GM19193 (cell line): ENCODE measurements around the gene CA5B.

Experiments used
- POLR2A ChIP-seq: IDR thresholded peaks from 4 replicates; pipeline ENCODE4 v1.6.1; 2011; ENCODE audit not compliant: insufficient read depth, insufficient read length; ENCODE audit errors: extremely low read depth

Gene CA5B

DNA sequence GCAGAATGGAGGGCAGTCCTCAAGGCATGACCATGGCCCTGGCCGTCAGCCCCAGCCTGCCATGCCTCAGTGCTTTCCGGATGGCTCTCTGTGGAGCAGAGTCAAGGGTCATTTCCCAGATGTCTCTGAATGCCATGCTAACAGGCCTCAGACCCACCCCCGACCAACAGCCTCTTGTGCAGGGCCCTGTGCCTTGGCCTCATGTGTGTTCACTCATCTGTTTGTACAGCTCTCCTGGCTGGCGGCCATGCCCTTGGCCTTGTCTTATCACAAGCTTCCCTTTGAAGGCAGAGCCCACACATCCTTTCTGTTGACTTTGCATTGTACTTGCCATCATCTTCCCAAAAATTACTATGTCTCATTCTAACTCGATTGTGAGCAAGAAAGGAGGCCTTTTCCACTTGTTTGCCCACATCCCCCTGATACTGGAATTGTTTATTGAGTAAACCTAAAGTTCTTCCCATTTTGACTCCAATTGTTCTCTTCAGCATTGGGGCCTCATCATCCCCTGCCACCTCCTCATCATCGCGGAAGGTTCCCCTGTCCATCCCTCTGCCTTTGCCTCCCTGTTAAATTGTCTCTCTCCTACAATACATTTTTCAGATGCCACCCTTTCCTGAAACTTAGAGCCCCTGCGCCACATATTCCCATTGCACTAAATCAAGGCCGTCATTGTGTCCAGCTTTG is 6.3 kb downstream of the CA5B start:
- no peak for TF ChIP-seq POLR2A

DNA sequence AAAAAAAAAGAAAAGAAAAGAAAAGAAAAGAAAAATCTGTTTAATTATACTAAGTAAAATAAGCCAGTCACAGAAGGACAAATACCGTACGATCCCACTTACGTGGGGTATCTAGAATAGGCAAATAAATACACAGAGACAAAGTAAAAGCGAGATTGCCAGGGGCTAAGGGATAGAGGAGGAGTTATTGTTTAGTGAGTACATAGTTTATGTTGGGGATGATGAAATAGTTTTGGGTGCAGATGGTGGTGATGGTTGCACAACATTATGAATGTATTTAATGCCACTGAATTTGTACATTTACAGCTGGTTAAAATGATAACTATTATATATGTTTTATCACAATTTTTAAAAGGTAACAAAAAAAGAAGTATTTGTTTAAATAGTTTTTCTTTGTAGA is 7.1 kb downstream of the CA5B start:
- no peak for TF ChIP-seq POLR2A

DNA sequence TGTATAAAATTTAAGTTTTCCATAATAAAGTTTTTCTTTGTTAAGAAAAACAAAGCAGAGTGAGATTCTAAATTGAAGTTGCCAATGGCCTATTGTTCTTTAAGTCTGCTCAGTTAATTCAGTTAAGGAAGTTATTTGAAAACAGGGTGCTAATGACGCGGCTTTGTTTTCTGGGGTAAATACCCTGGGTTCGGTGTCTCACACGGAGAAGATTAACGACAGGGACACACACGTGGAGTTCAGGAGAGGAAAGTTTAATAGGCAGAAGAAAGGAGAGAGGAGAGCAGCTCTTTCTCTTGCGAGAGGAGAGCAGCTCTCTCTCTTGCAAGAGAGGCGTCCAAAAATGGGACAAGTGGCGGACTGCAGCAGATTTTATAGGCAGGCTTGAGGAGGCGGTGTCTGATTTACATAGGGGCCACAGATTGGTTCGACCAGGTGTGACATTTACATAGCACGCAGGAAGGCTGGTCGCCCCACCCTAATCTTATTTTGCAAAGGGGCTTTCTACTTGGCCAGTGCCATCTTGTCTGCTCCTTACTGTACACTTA is 9.6 kb downstream of the CA5B start:
- TF ChIP-seq POLR2A = no peak

DNA sequence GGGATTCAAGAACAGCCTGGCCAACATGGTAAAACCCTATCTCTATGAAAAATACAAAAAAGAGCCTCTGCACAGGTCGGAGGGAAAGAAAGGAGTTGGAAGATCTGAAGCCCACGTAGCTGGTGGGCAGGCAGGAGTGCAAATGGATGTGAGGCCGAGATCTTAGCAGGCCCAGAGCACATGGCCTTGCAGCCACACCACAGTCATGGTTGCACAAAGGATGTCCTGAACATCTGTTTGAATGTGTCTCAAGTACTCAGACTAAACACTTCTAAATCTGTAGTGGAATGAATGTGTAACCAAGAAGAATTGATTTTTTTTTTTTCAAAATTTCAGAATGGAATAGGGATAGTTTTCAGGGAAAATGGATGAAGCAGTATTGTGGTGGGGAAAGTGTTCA is 10.8 kb downstream of the CA5B start:
- TF ChIP-seq POLR2A = no peak

DNA sequence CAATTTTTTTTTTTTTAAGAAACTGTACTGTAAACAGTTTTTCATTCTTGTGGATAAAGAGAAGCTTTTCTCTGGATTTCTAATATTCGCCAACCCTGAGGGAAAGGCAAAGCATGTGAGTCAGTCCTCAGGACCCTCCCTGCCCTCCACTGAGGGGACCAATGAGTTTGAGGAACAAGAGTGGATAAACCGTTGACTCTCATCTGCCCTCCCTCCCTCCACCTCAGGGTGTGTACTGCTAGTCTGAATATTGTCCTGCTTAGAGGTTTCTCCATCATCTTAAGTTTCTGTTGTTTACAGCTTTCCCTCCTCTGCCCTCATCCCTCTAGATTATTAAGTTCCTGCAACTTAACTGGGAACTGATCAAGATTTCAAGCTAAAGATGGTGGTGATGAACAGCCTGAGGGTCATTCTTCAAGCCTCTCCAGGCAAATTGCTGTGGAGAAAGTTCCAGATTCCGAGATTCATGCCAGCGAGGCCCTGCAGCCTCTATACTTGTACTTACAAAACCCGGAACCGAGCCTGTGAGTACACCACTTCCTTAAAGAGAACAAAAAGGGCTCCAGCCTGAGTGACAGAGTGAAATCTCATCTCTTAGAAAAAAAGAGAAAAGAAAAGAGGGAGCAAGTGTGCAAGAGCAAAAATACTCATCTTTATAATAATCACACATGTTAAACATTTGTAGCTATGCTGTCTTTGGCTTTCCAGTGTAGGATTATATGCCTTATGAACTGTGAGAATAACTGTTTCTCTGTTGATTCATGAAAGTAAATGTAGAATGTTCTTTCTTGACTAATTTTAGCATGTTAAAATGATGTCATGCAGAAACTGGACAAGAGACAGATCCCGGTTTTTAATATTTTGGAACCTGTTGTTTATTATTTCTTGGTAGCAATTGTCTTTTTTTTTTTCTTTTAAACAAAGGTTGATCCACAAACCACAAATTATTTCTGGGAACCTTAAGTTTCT is 11.9 kb downstream of the CA5B start:
- TF ChIP-seq POLR2A = no peak

DNA sequence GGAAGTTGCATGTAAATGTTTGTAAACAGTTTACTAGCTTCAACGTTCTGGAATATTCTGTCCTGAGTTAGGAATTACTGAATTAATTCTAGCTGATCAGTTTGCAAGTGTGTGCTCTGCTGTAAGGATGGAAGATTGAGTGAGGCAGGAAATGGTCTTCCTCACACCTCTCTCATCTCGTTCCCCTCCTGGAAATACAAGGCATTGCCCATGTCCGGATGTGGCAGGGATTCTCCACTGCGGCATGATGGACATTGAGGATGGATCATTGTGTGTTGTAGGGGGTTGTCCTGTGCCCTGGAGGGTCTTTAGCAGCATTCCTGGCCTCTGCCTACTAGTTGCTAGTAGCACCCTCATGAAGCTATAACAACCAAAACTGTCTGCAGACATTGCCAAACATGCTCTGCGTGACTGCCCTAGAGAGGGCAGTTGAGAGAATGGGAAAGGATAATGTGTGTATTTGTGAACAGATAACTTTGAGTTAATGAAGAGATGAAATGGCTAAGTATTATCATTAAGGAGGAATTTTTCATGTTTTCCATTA is 12.6 kb downstream of the CA5B start:
- TF ChIP-seq POLR2A = no peak

DNA sequence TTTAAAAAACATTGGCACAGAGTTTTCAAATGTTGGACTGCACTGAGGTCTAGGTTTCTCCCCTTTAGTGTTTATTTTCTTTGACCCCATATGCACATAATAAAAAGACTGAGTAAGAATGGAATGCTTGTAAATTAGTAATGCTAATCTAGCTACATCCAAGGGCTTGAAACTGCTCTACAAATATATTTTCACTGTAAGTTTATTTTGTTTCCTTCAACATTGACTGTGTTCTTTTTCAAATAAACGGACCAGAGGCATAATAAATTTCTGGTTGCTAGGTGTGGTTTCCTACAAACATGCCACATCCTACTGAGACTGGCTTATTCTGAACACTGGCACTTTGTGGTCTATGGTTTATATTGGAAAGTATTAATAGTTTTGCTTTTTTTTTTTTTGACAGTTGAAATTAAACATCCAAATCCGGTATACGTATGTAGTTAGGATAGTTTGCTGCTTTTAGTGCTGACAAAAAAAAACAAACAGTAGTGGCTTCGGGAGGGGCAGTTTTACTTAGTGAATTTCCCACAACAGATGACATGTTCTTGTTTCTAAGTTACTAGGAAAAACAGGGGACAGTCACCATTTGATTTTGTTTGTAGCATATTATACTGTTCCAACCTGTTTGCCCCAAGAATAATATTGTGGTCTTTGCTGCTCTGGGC is 13.2 kb downstream of the CA5B start:
- no peak for TF ChIP-seq POLR2A

DNA sequence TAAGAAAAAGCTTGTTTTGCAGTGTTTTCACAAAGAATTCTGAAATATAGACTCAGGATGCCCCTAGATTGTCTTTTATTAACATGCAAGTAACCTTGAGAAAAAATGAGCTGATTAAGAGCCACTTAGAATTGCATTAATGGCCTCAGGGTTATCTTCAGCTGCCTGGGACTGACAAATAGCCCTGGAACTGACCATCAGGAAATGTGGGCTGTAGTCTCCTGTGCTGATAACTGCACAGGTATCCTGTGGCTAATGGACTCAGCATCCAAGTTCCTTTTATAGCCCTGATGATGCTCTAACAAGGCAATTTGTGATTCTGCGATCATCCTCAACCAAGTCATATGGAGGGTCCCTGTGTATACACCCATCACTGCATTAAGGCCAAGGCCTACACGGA is 17.0 kb downstream of the CA5B start:
- TF ChIP-seq POLR2A = no peak

DNA sequence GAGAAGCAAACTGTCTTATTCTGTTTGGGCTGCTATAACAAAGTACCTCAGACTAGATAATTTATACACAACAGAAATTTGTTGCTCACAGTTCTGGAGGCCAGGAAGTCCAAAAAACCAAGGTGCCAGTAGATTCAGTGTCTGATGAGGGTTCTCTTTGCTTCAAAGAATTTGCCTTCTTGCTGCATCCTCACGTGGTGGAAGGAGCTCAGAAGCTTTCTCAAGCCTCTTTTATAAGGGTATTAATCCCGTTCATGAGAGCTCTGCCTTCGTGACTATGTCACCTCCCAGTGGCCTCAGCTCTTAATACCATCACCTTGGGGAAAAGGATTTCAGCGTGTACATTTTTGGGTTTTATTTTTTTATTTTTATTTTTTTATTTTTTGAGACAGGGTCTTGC is 20.1 kb downstream of the CA5B start:
- no peak for TF ChIP-seq POLR2A

DNA sequence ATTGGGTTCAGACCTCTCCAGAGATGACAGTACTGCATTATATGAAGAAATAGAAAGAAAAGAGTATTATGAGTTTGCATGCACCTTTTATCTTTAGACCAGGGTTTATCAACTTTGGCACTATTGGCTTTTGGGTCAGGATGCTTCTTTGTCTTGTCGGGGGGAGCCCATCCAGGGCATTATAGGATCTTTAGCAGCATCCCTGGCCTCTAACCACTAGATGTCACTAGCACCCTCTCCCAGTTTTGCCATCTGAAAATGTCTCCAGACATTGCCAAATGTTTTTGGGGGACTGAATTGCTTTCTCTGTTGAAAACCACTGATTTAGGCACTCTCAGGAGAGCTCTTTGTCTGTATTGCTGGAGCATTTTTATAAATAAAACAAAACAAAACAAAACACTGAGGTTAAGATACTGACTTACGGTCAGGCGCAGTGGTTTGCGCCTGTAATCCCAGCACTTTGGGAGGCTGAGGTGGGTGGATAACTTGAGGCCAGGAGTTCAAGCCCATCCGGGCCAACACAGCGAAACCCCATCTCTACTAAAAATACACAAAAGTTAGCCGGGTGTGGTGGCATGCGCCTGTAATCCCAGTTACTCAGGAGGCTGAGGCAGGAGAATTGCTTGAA is 23.6 kb downstream of the CA5B start:
- TF ChIP-seq POLR2A = no peak

DNA sequence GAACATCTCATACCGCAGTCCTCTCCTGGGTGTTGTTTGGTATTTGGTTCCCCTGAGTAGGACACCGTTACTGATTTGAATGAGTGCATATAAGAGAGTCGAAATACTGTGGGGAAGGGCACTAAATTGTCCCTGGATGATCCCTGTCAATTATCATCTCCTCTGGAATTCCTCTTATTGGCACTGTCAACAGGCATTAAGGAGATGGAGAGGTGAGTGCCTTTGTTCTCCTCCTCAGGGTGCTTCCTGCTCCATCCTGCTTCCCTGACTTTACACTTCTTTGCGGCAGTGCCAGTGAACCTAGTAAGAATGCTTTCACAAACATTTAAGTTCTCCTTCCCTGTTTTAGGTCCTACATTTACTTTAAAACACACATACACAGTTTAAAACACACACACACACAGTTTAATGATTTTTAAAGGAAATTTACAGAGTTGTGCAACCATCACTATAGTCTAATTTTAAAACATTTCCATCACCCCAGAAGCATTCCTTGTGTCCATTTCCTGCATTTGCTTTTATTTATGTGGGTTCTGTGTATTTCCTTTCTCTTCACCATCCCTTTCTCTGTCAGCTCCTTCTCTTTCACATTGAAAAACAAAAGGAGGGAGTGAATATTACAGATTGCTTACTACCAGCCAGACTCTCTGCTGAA is 31.4 kb downstream of the CA5B start:
- TF ChIP-seq POLR2A = no peak

DNA sequence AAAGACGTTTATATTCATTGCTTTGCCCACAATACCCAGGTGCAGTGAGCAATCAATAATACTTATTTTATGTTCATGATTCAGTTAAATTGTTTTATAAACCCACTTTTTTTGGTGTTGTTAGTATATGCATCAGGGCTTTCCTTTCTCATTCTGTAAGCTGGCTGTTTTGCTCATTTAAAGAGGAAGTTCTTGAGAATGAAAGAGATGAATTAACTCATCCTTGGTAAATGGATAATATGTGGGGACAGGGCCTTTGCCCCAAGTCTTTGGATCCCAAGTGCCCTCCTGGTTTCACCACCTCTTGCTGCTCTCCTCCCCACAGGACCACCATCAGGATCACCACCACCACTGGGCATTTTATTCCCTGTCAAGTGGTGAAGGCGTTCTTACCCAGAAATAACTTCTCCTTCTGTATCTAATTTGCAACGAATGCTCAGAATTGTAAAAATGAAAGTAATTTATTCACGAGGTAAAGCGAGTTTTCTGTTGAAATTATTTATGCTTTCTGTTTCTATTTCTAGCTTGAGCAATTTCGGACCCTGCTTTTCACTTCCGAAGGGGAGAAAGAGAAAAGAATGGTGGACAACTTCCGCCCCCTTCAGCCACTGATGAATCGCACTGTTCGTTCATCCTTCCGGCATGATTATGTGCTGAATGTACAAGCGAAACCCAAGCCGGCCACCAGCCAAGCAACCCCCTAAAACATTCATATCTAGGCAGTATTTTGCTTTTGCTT is 44.1 kb downstream of the CA5B start:
- peak; percentile 29 for TF ChIP-seq POLR2A

DNA sequence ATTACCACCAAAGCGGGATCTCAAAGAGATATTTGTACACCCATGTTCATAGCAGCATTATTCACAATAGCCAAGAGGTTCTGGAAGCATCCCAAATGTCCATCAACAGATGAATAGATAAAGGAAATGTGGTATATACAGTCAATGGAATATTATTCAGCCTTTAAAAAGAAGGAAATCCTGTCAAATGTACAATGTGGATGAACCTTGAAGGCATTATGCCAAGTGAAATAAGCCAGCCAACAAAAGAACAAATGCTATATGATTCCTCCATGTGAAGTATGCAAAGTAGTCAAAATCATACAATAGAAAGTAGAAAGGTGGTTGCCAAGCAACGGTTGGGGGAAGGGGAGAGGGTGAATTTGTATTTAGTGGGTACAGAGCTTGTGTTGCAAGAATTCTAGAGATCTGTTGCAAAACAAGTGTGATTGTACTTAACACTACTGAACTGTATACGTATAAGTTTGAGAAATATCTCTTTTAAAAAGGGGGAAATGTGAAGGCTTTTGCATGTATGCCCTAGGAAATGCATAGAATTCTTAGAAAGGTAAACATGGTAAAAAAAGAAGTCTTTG is 47.2 kb downstream of the CA5B start:
- TF ChIP-seq POLR2A = no peak
